GM15510 (cell line): ENCODE measurements around the gene TMEM161A.
A peak's percentile ranks its signal among the peaks of the same experiment; 100 is the strongest.

Experiments
- POLR2A ChIP-seq: IDR thresholded peaks from 3 replicates; pipeline ENCODE4 v1.6.1; 2011; ENCODE audit warnings: borderline replicate concordance; ENCODE audit not compliant: insufficient read length; ENCODE audit errors: extremely low read depth

The TMEM161A gene

DNA sequence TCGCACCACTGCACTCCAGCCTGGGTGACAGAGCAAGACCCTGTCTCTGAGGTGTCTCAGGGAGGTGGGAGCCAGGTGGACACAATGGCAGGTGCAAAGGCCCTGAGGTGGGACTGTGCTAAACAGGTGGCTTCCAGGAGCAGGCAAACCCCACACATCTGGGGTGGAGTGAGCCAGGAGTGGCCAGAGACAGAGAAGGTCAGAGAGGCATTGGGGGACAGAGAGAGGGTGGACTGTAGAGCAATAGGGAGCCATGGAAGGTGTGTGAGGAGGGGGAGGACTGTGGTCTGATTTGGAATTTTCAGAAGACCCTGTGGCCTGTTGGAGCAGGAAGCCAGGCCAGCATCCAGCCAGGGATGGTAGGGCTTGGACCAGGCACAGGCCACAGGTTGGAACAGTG lies 27.1 kb upstream of the TMEM161A start:
- no peak for TF ChIP-seq POLR2A

DNA sequence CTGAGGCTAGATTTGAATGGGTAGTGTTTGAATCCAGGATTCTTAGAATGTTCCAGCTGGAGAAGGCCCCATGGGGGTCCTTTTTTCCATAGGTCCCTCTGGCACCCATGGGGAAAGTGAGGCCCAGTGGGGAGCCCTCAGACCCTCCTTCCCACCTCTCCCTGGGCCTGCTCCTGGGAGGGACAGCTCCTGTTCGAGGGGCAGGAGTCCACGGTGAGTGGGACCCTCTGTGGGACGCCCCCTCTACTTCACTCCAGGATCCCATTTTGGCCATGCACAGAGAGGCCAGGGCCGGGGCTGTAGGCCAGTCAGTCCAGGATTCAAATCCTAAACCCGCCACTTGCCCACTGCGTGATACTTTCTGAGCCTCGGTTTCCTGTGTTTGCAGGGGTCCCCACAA lies 24.2 kb upstream of the TMEM161A start:
- no peak for TF ChIP-seq POLR2A

DNA sequence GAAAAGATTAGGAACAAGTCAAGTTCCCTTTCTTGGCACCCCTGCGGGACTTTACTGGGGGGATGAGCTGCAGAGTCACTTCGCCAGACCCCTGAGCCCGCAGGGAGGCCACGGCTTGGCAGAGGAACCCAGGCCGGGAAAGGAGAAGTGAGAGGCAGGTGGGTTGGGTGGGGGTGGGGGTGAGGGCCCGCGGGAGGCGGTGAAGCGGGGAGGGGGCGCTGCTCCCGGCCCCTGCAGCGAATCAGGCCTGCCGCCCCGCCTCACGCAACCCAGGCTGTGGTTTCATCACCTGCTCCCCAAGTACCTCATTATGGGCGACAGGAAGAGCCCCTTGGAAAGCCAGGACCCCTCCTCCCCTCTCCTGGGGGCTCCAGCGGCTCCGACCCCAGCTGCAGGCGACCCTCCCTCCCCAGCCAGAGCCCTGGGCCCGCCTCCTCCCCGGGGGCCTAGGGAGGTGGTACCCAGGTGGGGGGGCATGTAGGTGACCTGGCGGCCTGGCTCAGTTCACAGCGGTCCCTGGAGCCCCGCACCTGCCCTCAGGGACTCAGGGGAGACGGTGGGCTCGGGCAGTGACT lies 22.3 kb upstream of the TMEM161A start:
- TF ChIP-seq POLR2A, result no peak

DNA sequence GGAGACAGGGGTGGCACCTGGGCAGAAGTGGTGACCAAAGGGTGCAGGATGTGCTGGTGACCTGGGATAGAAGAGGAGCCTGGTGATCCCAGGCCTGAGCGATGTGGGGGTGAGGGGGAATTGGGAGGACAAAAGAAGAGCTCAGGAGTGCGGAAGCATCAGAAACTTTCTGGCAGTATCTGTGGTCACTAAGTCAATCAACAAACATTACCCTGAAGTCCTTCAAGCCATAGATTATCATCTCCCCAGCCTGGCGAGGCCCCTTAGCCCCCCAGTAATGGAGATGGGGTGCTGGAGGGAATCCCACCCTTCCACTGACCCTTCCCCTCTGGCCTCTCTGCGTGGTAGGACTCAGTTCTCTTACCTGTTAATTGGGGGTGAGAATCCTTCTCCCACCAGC lies 21.3 kb upstream of the TMEM161A start:
- TF ChIP-seq POLR2A, result no peak

DNA sequence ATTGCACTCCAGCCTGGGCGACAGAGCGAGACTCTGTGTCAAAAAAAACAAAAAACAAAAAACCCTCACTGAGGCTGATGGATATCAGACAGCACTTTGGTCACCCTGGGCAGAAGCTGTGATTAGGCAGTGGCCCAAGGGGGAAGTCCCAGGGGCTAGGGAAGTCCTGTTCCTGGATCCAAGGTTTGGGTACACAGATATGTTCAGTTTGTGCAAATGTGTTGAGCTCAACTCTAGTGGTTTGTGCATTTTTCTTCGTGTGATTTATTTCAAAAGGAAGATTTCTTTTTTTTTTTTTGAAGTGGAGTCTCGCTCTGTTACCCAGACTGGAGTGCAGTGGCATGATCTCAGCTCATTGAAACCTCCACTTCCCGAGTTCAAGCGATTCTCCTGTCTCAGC lies 19.5 kb upstream of the TMEM161A start:
- no peak for TF ChIP-seq POLR2A

DNA sequence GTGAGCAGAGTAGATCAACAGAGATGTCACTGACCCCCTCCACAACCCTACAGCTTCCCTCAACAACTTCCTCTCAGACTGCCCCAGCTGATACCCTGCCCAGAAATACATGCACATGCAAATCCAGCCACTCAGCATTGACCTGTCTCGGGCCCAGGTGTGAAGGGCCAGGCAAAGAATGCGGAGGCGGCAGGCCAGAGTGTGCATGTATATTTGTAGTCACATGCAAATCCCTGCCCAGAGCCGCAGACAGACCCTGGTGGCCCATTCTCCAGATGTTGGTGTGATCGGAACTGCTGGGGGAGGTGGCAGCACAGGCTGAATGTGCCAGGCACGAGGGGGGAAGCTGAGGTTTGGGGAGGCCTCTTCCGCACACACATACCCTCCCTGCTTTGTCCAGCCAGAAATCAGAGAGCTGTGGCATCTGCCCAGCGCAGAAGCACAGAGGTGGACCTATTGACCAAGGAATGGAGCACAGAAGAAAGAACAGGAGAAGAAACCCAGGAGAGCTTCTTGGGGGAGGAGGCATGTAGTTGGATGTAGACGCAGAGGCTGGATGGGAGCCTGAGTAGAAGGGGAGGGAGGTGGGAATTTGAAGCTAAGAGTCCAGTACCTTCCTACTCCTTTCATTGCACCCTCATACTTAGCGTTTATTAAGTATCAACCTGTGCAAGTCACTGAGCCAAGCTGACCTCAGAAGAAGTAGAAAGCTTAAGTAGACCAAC lies 17.4 kb upstream of the TMEM161A start:
- peak; percentile 44 for TF ChIP-seq POLR2A

DNA sequence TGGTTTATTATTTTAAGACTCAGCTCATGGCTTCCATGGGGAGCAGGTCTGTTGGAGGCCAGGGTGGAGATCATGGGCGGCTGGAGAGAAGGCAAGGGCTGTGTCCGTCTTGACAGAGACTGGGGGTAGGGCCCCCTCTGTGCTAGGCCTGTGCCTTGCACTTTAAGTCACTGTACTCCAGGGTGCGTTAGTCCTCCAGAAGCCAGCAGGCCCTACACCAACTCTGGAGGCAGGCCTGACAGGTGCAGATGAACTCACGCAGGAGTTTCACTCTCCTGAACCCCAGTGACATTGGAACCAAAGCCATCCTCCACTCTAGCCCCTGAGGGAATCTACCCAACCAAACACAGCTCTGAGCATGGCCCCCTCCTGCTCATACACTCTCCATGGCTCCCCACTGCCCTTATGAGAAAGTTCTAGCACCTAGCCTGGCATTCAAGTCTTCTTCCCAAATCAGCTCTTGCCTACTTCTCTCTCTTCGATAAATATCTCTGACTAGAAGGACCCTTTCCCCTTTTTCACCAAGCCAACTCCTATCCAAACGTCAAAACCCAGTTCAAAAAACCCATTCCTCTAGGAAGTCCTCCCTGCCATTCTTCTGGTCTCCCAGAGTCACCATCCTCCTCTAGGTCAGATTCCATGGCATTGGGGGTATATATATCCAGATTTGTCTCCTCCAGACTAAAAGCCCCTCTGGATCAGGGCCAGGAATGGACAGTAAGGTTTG lies 16.7 kb upstream of the TMEM161A start:
- TF ChIP-seq POLR2A, result no peak

DNA sequence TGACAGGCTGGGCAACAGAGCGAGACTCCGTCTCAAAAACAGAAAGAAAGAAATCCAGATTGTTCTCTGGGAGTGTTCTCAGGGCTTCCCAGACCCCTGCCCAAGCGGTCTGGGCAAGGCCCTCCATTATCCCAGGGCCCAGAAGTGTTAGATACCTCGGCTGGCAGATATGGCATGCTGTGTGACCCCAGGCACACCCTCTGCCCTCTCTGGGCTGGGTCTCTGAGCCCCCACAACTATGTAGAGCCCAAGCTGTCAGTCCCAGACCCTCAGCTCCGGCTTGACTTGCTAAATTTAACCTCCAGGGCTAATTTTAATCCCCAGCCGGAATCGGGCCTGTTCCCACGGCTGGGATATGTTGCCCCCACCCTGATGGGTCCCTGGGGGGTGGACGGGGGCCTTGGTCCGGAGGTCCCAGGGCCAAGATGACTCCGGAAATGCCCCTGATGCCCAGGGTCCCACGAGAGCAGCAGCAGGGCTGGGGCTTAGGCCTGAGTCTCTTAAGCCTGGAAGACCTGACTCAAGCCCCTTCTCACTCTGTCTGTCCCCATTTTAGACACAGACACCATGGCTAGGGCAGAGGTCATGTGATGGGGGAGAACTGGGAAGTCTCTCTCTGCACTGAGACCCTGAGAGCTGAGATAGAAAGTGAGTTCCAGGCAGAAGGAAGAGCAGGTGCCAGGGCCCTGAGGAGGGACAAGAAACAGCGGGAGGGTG lies 14.5 kb upstream of the TMEM161A start:
- peak; percentile 18 for TF ChIP-seq POLR2A

DNA sequence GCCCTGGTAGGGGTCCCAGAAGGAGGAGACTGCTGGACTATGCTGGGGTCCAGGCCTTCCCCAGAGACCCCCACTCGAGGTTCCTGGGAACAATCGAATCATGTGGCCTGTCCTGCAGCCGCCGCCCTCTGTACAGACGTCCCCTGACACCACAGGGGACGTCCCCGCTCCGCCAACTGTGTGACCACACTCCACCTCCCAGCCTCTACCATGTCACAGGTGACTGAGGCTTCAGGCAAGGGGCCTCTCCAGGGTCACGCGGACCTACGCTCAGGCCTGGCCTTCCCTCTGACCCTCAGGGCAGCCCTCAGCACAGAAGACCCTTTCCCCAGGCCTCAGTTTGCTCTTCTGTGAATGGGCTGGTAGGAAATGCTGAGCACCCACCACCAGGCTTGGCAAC lies 13.1 kb upstream of the TMEM161A start:
- TF ChIP-seq POLR2A, result no peak

DNA sequence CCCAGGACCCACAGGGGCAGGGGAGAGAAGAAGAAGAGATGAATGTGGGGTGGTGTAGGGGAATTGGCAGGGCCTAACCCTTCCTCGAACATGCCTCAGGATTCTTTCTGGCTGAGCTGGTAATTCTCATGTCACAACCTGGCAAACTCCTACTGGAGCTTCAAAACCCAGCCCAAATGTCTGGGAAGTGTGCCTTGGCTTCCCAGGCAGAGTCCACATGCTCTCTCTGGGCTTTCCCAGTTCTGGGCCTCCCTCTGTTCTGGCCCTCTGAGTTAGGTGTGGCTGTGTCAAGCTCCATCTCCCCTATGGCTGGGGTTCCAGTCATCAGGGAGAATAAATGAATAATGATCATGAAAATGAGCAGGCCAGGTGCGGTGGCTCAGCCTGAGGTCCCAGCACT lies 11.2 kb upstream of the TMEM161A start:
- TF ChIP-seq POLR2A, result no peak

DNA sequence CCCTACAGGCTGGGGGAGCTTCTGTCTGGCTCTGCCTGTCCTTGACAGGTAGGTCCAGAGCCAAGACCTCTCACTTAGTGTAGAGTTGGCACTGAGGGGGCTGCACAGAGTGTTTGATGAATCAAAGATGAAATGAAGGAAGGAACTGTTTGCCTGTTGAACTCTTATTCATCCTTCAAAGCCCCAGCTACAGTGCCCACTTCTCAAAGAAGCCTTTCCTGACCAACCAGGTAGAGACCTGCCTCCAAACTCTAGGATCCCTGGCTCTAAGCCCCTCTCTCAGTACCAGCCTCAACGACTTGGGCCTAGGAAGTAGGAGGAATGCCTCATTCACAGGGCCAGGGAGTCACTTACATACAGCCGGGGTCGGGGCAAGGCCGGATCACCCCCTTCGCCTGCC lies 9.1 kb upstream of the TMEM161A start:
- TF ChIP-seq POLR2A, result no peak

DNA sequence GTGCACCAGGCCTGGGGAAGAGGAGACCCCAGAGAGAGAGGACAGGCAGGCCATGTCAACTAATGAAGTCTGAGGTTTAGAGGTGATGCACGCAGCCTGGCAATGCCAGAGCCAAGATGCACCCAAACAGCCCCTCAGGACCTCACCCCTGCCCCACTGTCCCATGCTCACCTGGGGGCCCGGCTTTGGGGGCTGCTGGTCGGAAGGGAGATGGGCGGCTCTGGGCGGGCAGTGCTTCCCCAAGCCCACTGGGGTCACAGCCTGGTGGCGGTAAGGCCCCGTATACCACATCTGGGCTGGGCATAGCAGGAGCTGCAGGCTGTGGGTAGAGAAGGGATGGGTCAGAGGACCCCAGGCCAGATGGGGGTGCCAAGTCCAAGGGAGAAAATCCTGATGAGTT lies 8.6 kb upstream of the TMEM161A start:
- TF ChIP-seq POLR2A, result no peak

DNA sequence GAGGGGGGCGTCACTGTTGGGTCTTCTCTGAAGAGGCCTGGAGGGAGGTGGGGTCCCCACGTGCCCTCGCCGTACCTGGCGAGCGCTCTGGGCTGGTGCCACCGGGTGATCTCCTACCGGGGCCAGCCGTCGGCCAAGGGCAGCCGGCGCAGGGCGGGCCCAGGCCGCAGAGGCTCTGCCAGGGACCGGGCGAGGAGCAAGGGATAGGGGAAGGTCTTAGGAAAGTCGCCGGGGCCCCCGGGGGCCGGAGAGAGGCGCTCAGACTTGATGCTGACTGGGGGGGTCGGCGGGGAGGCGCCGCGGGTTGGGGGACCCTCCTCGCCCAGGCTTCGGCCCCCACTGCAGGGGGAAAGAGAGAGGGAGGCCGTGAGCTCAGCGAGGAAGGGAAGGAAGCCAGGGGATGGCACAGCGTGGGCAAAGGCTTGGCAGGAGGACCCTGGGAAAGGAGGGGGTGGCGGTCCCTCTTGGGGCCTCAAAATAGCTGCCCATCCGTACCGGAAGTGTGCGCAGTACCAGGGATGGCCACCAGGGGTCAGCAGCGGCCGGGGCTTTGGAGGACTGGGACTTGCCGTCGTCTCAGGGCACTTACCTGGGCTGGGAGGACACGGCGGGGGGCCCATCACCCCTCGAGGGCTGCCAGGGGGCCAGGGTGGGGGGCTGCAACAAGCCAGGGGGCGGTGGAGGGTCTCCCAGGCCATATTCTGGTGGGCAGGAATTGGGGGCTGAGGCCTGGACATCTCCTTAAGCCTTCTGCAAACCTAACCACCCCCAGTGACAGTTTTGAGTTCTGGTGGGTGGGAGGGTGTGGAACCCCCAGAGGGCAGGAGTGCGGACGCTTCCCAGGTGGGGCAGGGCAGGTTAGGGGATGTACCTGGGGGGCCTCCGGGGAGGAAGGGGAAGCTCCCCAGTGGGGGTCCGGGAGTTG lies 7.7 kb upstream of the TMEM161A start:
- no peak for TF ChIP-seq POLR2A

DNA sequence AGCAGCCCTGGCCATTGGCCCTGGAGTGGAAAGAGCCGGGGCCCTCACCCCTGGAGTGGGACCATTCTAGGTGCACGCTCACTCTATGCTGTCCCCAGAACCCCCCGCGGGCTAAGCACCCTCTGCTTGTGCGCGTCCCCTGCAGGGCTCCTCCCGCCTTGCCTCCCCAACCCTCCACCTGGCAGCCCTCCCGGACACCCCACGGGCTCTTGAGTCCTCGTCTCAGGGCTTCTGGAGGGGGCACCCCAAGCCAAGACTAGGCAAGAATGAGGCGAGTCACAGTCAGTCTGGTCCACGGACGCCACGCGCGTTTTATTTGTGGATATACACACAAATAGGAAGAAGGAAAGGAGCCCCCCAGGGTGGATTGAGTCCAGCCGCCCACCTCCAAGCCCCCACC lies 7.0 kb upstream of the TMEM161A start:
- no peak for TF ChIP-seq POLR2A
